Thoracic aorta (tissue), 2 donors: ENCODE results near the gene CDH23. TPM values are rescaled to one million over a fixed set of nuclear protein-coding genes. Genes with fewer than 3 reads are reported as not detected.

Source experiments
- ATAC-seq: fragments of 150-250 bp; one replicate; pipeline ENCODE4 v1.8.0; 2017; ENCODE audit warnings: low read depth; ENCODE audit not compliant: insufficient number of reproducible peaks, low FRiP score
- DNase-seq: peaks from one replicate; pipeline ENCODE4 v3.0.0-alpha.2; 2020; ENCODE audit warnings: low spot score
- H3K27ac ChIP-seq, 2 donors: fragments of 200-600 bp; sonication (generic); 1 replicate in 1 of 2; 2 replicates in 1 of 2; pipeline ENCODE4 v1.5.1; 2016; ENCODE audit warnings: mild to moderate bottlenecking in 2 of 2, moderate library complexity in 2 of 2
- H3K27me3 ChIP-seq: fragments of 200-600 bp; sonication (generic); replicated peaks from 2 replicates; pipeline ENCODE4 v1.6.0; 2016; ENCODE audit warnings: mild to moderate bottlenecking; ENCODE audit not compliant: insufficient read depth
- H3K36me3 ChIP-seq: fragments of 200-600 bp; sonication (generic); one replicate; pipeline ENCODE4 v1.5.1; 2016
- H3K4me1 ChIP-seq, 2 donors: fragments of 200-600 bp; sonication (generic); 1 replicate in 1 of 2; 2 replicates in 1 of 2; pipeline versions ENCODE4 v1.5.1 to v1.6.0; 2016; ENCODE audit warnings: low read depth in 2 of 2, mild to moderate bottlenecking in 1 of 2; ENCODE audit not compliant: control insufficient read depth in 1 of 2
- H3K4me3 ChIP-seq: fragments of 200-600 bp; sonication (generic); 2 replicates; pipeline ENCODE4 v1.5.1; 2016; ENCODE audit warnings: mild to moderate bottlenecking
- H3K9me3 ChIP-seq: fragments of 200-600 bp; sonication (generic); 2 replicates; pipeline ENCODE4 v1.5.1; 2016
- CTCF ChIP-seq: fragments of 200-600 bp; sonication (generic); IDR thresholded peaks from one replicate; pipeline ENCODE4 v1.5.1; 2019; ENCODE audit warnings: antibody characterized with exemption
- total RNA-seq, 2 donors: library from RNA; depleted of rRNA; stranded (reverse); fragments of >200 nt; gene quantifications; one replicate each; pipeline versions ENCODE4 v1.1.0 to v1.2.3, GENCODE V29; 2016

Gene CDH23
- total RNA-seq, 2 donors from 2014 or later = 10.6 to 10.8 TPM

- Histone ChIP-seq H3K4me1 (peaks cover 15 to 16% of the 10 kb centered on the region in 2 donors), H3K36me3 (no peaks in the 10 kb centered on the region), H3K27ac (no peak overlapping the region), H3K9me3 (no peaks in the 10 kb centered on the region), H3K4me3 (no peak overlapping the region), H3K27me3 (no peaks in the 10 kb centered on the region)
- ATAC-seq (no peak), DNase-seq (no peak)
- TF ChIP-seq CTCF = no peak
Observed at GRCh38 chr10:71854031-71854430, 457.3 kb downstream of the CDH23 start.

- TF ChIP-seq CTCF = no peak
- Histone ChIP-seq H3K36me3 (no peaks in the 10 kb centered on the region), H3K4me1 (peaks cover 16 to 23% of the 10 kb centered on the region in 2 donors), H3K27me3 (no peaks in the 10 kb centered on the region), H3K9me3 (no peaks in the 10 kb centered on the region), H3K4me3 (no peak overlapping the region), H3K27ac (no peak overlapping the region)
- ATAC-seq = no peak
- no peak for DNase-seq
Observed at GRCh38 chr10:71856619-71857018, 459.9 kb downstream of the CDH23 start.

- peaks cover 17 to 27% of the 10 kb centered on the region in 2 donors for H3K4me1 ChIP-seq
- H3K27me3 ChIP-seq = no peaks in the 10 kb centered on the region
- ATAC-seq (no peak), DNase-seq (no peak)
- H3K36me3 ChIP-seq = no peaks in the 10 kb centered on the region
- H3K9me3 ChIP-seq = no peaks in the 10 kb centered on the region
- no peak overlapping the region for H3K4me3 ChIP-seq
- no peak for TF ChIP-seq CTCF
- no peak overlapping the region for H3K27ac ChIP-seq
Observed at GRCh38 chr10:71857934-71858890, 461.5 kb downstream of the CDH23 start.

GRCh38 chr10:71860243-71861029 is 463.7 kb downstream of the CDH23 start:
- DNase-seq (peak; percentile 94), ATAC-seq (peak; percentile 98)
- no peak for TF ChIP-seq CTCF
- Histone ChIP-seq H3K27ac (peak overlapping the region; percentile 92 to 95), H3K4me3 (peak overlapping the region; percentile 23), H3K36me3 (no peaks in the 10 kb centered on the region), H3K4me1 (peaks cover 17 to 27% of the 10 kb centered on the region in 2 donors), H3K27me3 (no peaks in the 10 kb centered on the region), H3K9me3 (no peaks in the 10 kb centered on the region)

- Histone ChIP-seq H3K27ac (peak overlapping the region in 1 of 2 donors; percentile 92), H3K9me3 (no peaks in the 10 kb centered on the region), H3K4me3 (no peak overlapping the region), H3K36me3 (no peaks in the 10 kb centered on the region), H3K27me3 (no peaks in the 10 kb centered on the region), H3K4me1 (peaks cover 17 to 27% of the 10 kb centered on the region in 2 donors)
- ATAC-seq = no peak
- no peak for DNase-seq
- TF ChIP-seq CTCF = no peak
Observed at GRCh38 chr10:71863203-71863602, 466.5 kb downstream of the CDH23 start.
